K562 (cell line): ENCODE data around the gene CCDC68.

Experiments
- CREB3 ChIP-seq: fragments of 450-650 bp; conservative IDR thresholded peaks from 2 replicates; pipeline ENCODE4 v1.6.1; 2016; ENCODE audit warnings: missing genetic modification characterization, low read depth, mild to moderate bottlenecking, missing compliant biosample characterization, moderate library complexity
- HNRNPH1 ChIP-seq: fragments of 200-400 bp; formaldehyde crosslinking; optimal IDR thresholded peaks from 2 replicates; pipeline ENCODE3; 2017; ENCODE audit warnings: low read depth, mild to moderate bottlenecking, low read length, moderate library complexity
- HNRNPK ChIP-seq: fragments of 200-400 bp; formaldehyde crosslinking; IDR thresholded peaks from one replicate; pipeline ENCODE4 v1.6.1; 2018; ENCODE audit warnings: mild to moderate bottlenecking, low read depth, low read length; ENCODE audit not compliant: poor library complexity, severe bottlenecking
- JUND ChIP-seq, 2 experiments: IDR thresholded peaks; 2 replicates in 1 of 2; 3 replicates in 1 of 2; pipeline ENCODE4 v1.6.1; 2011; ENCODE audit warnings: borderline replicate concordance in 2 of 2, low read depth in 2 of 2, low read length in 2 of 2, improper control_type of control experiment in 1 of 2, missing biosample characterization in 1 of 2, missing genetic modification characterization in 1 of 2, missing genetic modification reagents in 1 of 2
- KLF6 ChIP-seq: fragments of 250-450 bp; sonication (Bioruptor Pico); IDR thresholded peaks from 2 replicates; pipeline ENCODE4 v1.4.0; 2020; ENCODE audit warnings: mild to moderate bottlenecking, moderate library complexity, borderline replicate concordance
- MLLT1 ChIP-seq, 2 experiments: fragments of 450-650 bp; IDR thresholded peaks; 2 replicates each; pipeline ENCODE4 v1.6.1; 2016
- MLX ChIP-seq, 2 experiments: fragments of 450-650 bp in 1 of 2; sonication (generic) in 1 of 2; formaldehyde crosslinking; conservative IDR thresholded peaks; 2 replicates each; pipeline versions ENCODE4 v1.4.0 to v1.8.1; 2020 to 2022; ENCODE audit warnings: mild to moderate bottlenecking in 1 of 2, missing genetic modification reagents in 1 of 2
- NR2C1 ChIP-seq, 2 experiments: fragments of 450-650 bp; IDR thresholded peaks; 2 replicates each; pipeline ENCODE4 v1.6.1; 2017; ENCODE audit warnings: mild to moderate bottlenecking in 2 of 2, antibody characterized with exemption in 1 of 2, inconsistent platforms in 1 of 2, missing compliant biosample characterization in 1 of 2, missing genetic modification characterization in 1 of 2
- NR2F6 ChIP-seq: fragments of 450-650 bp; formaldehyde crosslinking; IDR thresholded peaks from 2 replicates; pipeline ENCODE4 v1.4.0; 2020; ENCODE audit warnings: mild to moderate bottlenecking
- POLR2A ChIP-seq: fragments of 450-650 bp; conservative IDR thresholded peaks from 2 replicates; pipeline ENCODE4 v1.6.1; 2016
- SREBF2 ChIP-seq: sonication (generic); formaldehyde crosslinking; IDR thresholded peaks from 2 replicates; pipeline ENCODE4 v1.4.0; 2020; ENCODE audit warnings: mild to moderate bottlenecking, missing genetic modification reagents
- ZNF253 ChIP-seq: fragments of 250-450 bp; sonication (Bioruptor Pico); conservative IDR thresholded peaks from 2 replicates; pipeline ENCODE4 v1.6.1; 2021; ENCODE audit warnings: mild to moderate bottlenecking
- ZNF274 ChIP-seq: IDR thresholded peaks from 2 replicates; pipeline ENCODE4 v1.6.1; 2011; ENCODE audit warnings: low read depth, mild to moderate bottlenecking, low read length, moderate library complexity, borderline replicate concordance

GRCh38 chr18:54946149-54946581 lies 13.1 kb downstream of the CCDC68 start:
- no peak for TF ChIP-seq SREBF2 (CRISPR knock-in tag)
- TF ChIP-seq NR2C1 (IDR thresholded peaks at IDR 0.05) = peak; percentile 49
- peak; percentile 61; the same call in 1 of the 2 replicates for TF ChIP-seq NR2C1 (tag; IDR thresholded peaks at IDR 0.05)
- TF ChIP-seq MLLT1 (IDR thresholded peaks at IDR 0.05) = no peak
- 0 out of 2 replicates have a peak, but pooled peaks have one; percentile 45 for TF ChIP-seq POLR2A
- TF ChIP-seq HNRNPH1 = no peak
- TF ChIP-seq KLF6 (CRISPR knock-in tag) = no peak
- 0 out of 2 replicates have a peak, but pooled peaks have one; percentile 15 for TF ChIP-seq JUND (IDR thresholded peaks at IDR 0.05; ENCODE audit: borderline replicate concordance, low read depth, low read length)
- TF ChIP-seq JUND (tag; IDR thresholded peaks at IDR 0.05; ENCODE audit: borderline replicate concordance, low read depth, low read length) = no peak
- no peak for TF ChIP-seq ZNF253 (CRISPR knock-in tag)
- TF ChIP-seq HNRNPK = no peak
- no peak for TF ChIP-seq MLX (CRISPR knock-in tag; conservative IDR thresholded peaks at IDR 0.05)
- no peak for TF ChIP-seq ZNF274
- TF ChIP-seq CREB3 (tag) = no peak
- TF ChIP-seq NR2F6 (CRISPR knock-in tag) = no peak
